ENCODE results near the gene FN1. TPM values are rescaled to one million over a fixed set of nuclear protein-coding genes. Genes with fewer than 3 reads are reported as not detected.

The FN1 gene
- total RNA-seq, 4 donors from 2014 or later, result 24.8 to 341 (median 58.6) TPM

GRCh38 chr2:215332872-215333595 lies 102.8 kb downstream of the FN1 start:
- in situ Hi-C loops (cut with MboI; ENCODE audit: low sequenced_read_pairs in 4 of 4), result no loop called here
- Histone ChIP-seq H3K4me3 (no peak overlapping the region), H3K36me3 (peaks cover 4 to 44% of the 10 kb centered on the region in 2 donors), H3K27me3 (no peaks in the 10 kb centered on the region), H3K9me3 (no peaks in the 10 kb centered on the region), H3K4me1 (no peaks in the 10 kb centered on the region), H3K27ac (no peak overlapping the region)
- no peak for ATAC-seq
- no peak for TF ChIP-seq POLR2A (IDR thresholded peaks at IDR 0.05)
- TF ChIP-seq CTCF (IDR thresholded peaks at IDR 0.05 in 4 of 5, conservative IDR thresholded peaks at IDR 0.05 in 1 of 5), result no peak
- no peak for DNase-seq
- intact Hi-C loops (cut with DNase I; ENCODE audit: low total_unique reads), result no loop called here

- intact Hi-C loops (cut with DNase I; ENCODE audit: low total_unique reads), result no loop called here
- Histone ChIP-seq H3K4me3 (no peak overlapping the region), H3K27ac (no peak overlapping the region), H3K27me3 (no peaks in the 10 kb centered on the region), H3K36me3 (peaks cover 0 to 33% of the 10 kb centered on the region in 2 donors), H3K9me3 (no peaks in the 10 kb centered on the region), H3K4me1 (peaks cover 0 to 5% of the 10 kb centered on the region in 2 donors)
- in situ Hi-C loops (cut with MboI; ENCODE audit: low sequenced_read_pairs in 4 of 4), result no loop called here
- no peak for TF ChIP-seq POLR2A (IDR thresholded peaks at IDR 0.05)
- TF ChIP-seq CTCF (IDR thresholded peaks at IDR 0.05 in 4 of 5, conservative IDR thresholded peaks at IDR 0.05 in 1 of 5), result no peak
- ATAC-seq, result no peak
- no peak for DNase-seq
These were observed 107.8 kb downstream of the FN1 start for GRCh38 chr2:215328066-215328465.

GRCh38 chr2:215324811-215325210 lies 111.1 kb downstream of the FN1 start:
- Histone ChIP-seq H3K27ac (no peak overlapping the region), H3K27me3 (no peaks in the 10 kb centered on the region), H3K9me3 (no peaks in the 10 kb centered on the region), H3K4me3 (no peak overlapping the region), H3K36me3 (peaks cover 0 to 34% of the 10 kb centered on the region in 2 donors), H3K4me1 (peaks cover 0 to 5% of the 10 kb centered on the region in 2 donors)
- intact Hi-C loops (cut with DNase I; ENCODE audit: low total_unique reads) (no loop called here), in situ Hi-C loops (cut with MboI; ENCODE audit: low sequenced_read_pairs in 4 of 4) (no loop called here)
- no peak for DNase-seq
- TF ChIP-seq CTCF (IDR thresholded peaks at IDR 0.05 in 4 of 5, conservative IDR thresholded peaks at IDR 0.05 in 1 of 5) (no peak), POLR2A (IDR thresholded peaks at IDR 0.05) (no peak)
- ATAC-seq, result no peak

- ATAC-seq (no peak), DNase-seq (no peak)
- Histone ChIP-seq H3K4me3 (no peak overlapping the region), H3K4me1 (peaks cover 0 to 5% of the 10 kb centered on the region in 2 donors), H3K27me3 (no peaks in the 10 kb centered on the region), H3K9me3 (no peaks in the 10 kb centered on the region), H3K36me3 (peaks cover 0 to 21% of the 10 kb centered on the region in 2 donors), H3K27ac (no peak overlapping the region)
- intact Hi-C loops (cut with DNase I; ENCODE audit: low total_unique reads) (no loop called here), in situ Hi-C loops (cut with MboI; ENCODE audit: low sequenced_read_pairs in 4 of 4) (no loop called here)
- no peak for TF ChIP-seq CTCF (IDR thresholded peaks at IDR 0.05 in 4 of 5, conservative IDR thresholded peaks at IDR 0.05 in 1 of 5)
- no peak for TF ChIP-seq POLR2A (IDR thresholded peaks at IDR 0.05)
These were observed 115.2 kb downstream of the FN1 start for GRCh38 chr2:215320679-215321078.

All from gastrocnemius medialis (tissue), 4 donors.